ENCODE measurements around the gene NSMCE1.

DNA sequence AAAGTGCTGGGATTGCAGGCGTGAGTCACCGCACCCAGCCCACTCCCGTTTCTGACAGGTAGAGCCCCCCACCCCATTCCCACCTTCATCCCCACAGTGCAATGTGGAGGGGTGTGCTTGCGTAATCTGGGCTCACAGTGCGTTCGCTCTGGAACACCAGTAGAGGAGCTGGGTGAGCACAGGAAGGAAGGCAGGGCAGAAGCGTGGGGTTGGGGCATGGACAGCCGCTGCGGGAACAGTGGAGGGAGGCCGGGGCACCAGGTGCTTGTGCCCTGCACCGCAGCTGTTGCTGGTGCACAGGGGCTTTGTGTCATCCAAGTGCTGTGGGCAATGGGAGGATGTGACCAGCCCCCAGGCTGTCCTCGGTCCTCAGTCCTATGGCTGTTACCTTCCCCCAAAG, 40.5 kb downstream of the NSMCE1 start:
- TF ChIP-seq, protein P1, sequence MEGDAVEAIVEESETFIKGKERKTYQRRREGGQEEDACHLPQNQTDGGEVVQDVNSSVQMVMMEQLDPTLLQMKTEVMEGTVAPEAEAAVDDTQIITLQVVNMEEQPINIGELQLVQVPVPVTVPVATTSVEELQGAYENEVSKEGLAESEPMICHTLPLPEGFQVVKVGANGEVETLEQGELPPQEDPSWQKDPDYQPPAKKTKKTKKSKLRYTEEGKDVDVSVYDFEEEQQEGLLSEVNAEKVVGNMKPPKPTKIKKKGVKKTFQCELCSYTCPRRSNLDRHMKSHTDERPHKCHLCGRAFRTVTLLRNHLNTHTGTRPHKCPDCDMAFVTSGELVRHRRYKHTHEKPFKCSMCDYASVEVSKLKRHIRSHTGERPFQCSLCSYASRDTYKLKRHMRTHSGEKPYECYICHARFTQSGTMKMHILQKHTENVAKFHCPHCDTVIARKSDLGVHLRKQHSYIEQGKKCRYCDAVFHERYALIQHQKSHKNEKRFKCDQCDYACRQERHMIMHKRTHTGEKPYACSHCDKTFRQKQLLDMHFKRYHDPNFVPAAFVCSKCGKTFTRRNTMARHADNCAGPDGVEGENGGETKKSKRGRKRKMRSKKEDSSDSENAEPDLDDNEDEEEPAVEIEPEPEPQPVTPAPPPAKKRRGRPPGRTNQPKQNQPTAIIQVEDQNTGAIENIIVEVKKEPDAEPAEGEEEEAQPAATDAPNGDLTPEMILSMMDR (IDR thresholded peaks at IDR 0.05; ENCODE audit: insufficient read depth, low read length) = no peak
- no peak for TF ChIP-seq POLR2AphosphoS5 (IDR thresholded peaks at IDR 0.05; ENCODE audit: low read depth)
